GM23248 (cell line): ENCODE data around the gene FKRP.

Experiments
- EZH2 ChIP-seq: fragments of 200-600 bp; sonication (generic); IDR thresholded peaks from 2 replicates; pipeline ENCODE4 v1.6.1; 2018; ENCODE audit warnings: antibody characterized with exemption, mild to moderate bottlenecking; ENCODE audit not compliant: insufficient read depth, poor library complexity, severe bottlenecking
- EZH2phosphoT487 ChIP-seq: fragments of 200-600 bp; sonication (generic); IDR thresholded peaks from 2 replicates; pipeline ENCODE4 v1.6.1; 2018; ENCODE audit warnings: antibody characterized with exemption, moderate library complexity, mild to moderate bottlenecking, low read depth; ENCODE audit not compliant: insufficient read depth

GRCh38 chr19:46727757-46728156, 18.1 kb upstream of the FKRP start:
- TF ChIP-seq EZH2 (no peak), EZH2phosphoT487 (no peak)
